Measurements from ENCODE around the gene SMARCD1. TPM values are rescaled to one million over a fixed set of nuclear protein-coding genes. Genes with fewer than 3 reads are reported as not detected.
"Not testable (repeated sequence)": the region's sequence is repeated elsewhere in the genome, so short reads cannot be mapped to it uniquely, and the experiment has no call there.

The SMARCD1 gene
- total and polyA plus RNA-seq, 4 donors, result 4.6 to 24.4 (median 15.3) TPM

GRCh38 chr12:50148011-50148410, 62.9 kb downstream of the SMARCD1 start:
- 95% methylated on average over 6 of the region's 6 CpGs for WGBS
- H3K4me1 ChIP-seq (ENCODE audit: control insufficient read depth in 4 of 4, insufficient read depth in 4 of 4, low read length in 3 of 4); H3K36me3 ChIP-seq (ENCODE audit: control insufficient read depth in 4 of 4, insufficient read depth in 3 of 4, low read depth in 1 of 4, low read length in 3 of 4); H3K9me3 ChIP-seq (ENCODE audit: control insufficient read depth in 4 of 4, low read length in 3 of 4); H3K27me3 ChIP-seq (ENCODE audit: control insufficient read depth in 4 of 4, insufficient read depth in 4 of 4, low read length in 3 of 4); H3K4me3 ChIP-seq (ENCODE audit: low read depth in 1 of 3, low read length in 3 of 3); H3K9ac ChIP-seq (ENCODE audit: low read depth in 1 of 2, low read length in 2 of 2); DNase-seq (ENCODE audit: low spot score); H3K27ac ChIP-seq (ENCODE audit: low read depth in 1 of 2, low read length in 2 of 2): not testable (repeated sequence)

DNA sequence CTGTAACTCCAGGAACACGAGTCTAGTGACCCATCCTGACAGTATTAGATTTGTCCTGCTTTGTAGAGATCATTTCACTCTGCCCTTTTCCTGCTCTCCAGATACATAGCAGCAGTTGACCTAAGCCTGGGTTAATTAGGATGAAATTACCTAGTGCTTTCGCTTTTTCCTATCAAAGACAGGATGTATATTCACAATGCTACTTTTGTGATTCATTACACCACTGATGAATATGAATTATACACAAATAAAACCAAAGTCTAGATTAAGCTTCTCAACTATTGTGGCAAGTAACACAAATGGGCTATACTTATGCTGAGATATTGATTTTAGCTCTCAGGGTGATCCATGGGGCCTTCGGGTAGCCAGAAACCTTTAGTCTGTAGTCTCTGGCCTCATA, 64.2 kb downstream of the SMARCD1 start:
- WGBS, result 75% methylated on average over 3 of the region's 3 CpGs
- Histone ChIP-seq H3K36me3 (ENCODE audit: control insufficient read depth in 4 of 4, insufficient read depth in 3 of 4, low read depth in 1 of 4, low read length in 3 of 4) (peaks cover 0 to 2% (median 0%) of the 10 kb centered on the region in 4 donors), H3K9me3 (ENCODE audit: control insufficient read depth in 4 of 4, low read length in 3 of 4) (no peaks in the 10 kb centered on the region), H3K27me3 (ENCODE audit: control insufficient read depth in 4 of 4, insufficient read depth in 4 of 4, low read length in 3 of 4) (no peaks in the 10 kb centered on the region), H3K4me1 (ENCODE audit: control insufficient read depth in 4 of 4, insufficient read depth in 4 of 4, low read length in 3 of 4) (no peaks in the 10 kb centered on the region), H3K4me3 (ENCODE audit: low read depth in 1 of 3, low read length in 3 of 3) (no peak overlapping the region), H3K9ac (ENCODE audit: low read depth in 1 of 2, low read length in 2 of 2) (no peak overlapping the region), H3K27ac (ENCODE audit: low read depth in 1 of 2, low read length in 2 of 2) (no peak overlapping the region)
- TF ChIP-seq GABPA (IDR thresholded peaks at IDR 0.05 in 1 of 2, conservative IDR thresholded peaks at IDR 0.05 in 1 of 2) (no peak), HNF4A (conservative IDR thresholded peaks at IDR 0.05) (no peak), MAX (IDR thresholded peaks at IDR 0.05) (no peak), RAD21 (IDR thresholded peaks at IDR 0.05) (no peak), SP1 (IDR thresholded peaks at IDR 0.05) (no peak), FOXA2 (IDR thresholded peaks at IDR 0.05) (no peak), RXRA (IDR thresholded peaks at IDR 0.05) (no peak), JUND (IDR thresholded peaks at IDR 0.05) (no peak), EGR1 (IDR thresholded peaks at IDR 0.05; ENCODE audit: low read depth in 2 of 2) (no peak), HNF4G (IDR thresholded peaks at IDR 0.05) (no peak), TAF1 (conservative IDR thresholded peaks at IDR 0.05) (no peak), YY1 (IDR thresholded peaks at IDR 0.05) (no peak)
- TF ChIP-seq, protein P1, sequence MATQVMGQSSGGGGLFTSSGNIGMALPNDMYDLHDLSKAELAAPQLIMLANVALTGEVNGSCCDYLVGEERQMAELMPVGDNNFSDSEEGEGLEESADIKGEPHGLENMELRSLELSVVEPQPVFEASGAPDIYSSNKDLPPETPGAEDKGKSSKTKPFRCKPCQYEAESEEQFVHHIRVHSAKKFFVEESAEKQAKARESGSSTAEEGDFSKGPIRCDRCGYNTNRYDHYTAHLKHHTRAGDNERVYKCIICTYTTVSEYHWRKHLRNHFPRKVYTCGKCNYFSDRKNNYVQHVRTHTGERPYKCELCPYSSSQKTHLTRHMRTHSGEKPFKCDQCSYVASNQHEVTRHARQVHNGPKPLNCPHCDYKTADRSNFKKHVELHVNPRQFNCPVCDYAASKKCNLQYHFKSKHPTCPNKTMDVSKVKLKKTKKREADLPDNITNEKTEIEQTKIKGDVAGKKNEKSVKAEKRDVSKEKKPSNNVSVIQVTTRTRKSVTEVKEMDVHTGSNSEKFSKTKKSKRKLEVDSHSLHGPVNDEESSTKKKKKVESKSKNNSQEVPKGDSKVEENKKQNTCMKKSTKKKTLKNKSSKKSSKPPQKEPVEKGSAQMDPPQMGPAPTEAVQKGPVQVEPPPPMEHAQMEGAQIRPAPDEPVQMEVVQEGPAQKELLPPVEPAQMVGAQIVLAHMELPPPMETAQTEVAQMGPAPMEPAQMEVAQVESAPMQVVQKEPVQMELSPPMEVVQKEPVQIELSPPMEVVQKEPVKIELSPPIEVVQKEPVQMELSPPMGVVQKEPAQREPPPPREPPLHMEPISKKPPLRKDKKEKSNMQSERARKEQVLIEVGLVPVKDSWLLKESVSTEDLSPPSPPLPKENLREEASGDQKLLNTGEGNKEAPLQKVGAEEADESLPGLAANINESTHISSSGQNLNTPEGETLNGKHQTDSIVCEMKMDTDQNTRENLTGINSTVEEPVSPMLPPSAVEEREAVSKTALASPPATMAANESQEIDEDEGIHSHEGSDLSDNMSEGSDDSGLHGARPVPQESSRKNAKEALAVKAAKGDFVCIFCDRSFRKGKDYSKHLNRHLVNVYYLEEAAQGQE (IDR thresholded peaks at IDR 0.05), result no peak
- DNase-seq (ENCODE audit: low spot score), result no peak

Other genes starting within 250 kb of the SMARCD1 start
- 1 to 10 TPM; 1.7 to 4.4 TPM for gene BCDIN3D, start 242.2 kb upstream of the SMARCD1 start, total RNA-seq
- 1 to 10 TPM; 2.0 to 2.2 TPM for gene BCDIN3D, start 242.2 kb upstream of the SMARCD1 start, polyA plus RNA-seq
- gene FAIM2, start 181.4 kb upstream of the SMARCD1 start, total RNA-seq, result under 1 TPM in 1 of 2 donors, not detected in 1; 0.23 TPM
- under 1 TPM in 1 of 2 donors, not detected in 1; 0.06 TPM for gene FAIM2, start 181.4 kb upstream of the SMARCD1 start, polyA plus RNA-seq
- gene AQP2, start 134.6 kb upstream of the SMARCD1 start, total RNA-seq, result not detected
- gene AQP2, start 134.6 kb upstream of the SMARCD1 start, polyA plus RNA-seq, result not detected
- not detected for gene AQP5, start 123.5 kb upstream of the SMARCD1 start, total RNA-seq
- not detected for gene AQP5, start 123.5 kb upstream of the SMARCD1 start, polyA plus RNA-seq
- not detected for gene AQP6, start 112.4 kb upstream of the SMARCD1 start, total RNA-seq
- gene AQP6, start 112.4 kb upstream of the SMARCD1 start, polyA plus RNA-seq, result under 1 TPM; 0.05 to 0.11 TPM
- gene RACGAP1, start 59.8 kb upstream of the SMARCD1 start, total RNA-seq, result 10 to 100 TPM in 1 of 2 donors, 1 to 10 TPM in 1; 2.4 to 38.3 TPM
- 1 to 10 TPM; 1.0 to 3.4 TPM for gene RACGAP1, start 59.8 kb upstream of the SMARCD1 start, polyA plus RNA-seq
- under 1 TPM; 0.05 to 0.08 TPM for gene ASIC1, start 27.7 kb upstream of the SMARCD1 start, total RNA-seq
- under 1 TPM in 1 of 2 donors, not detected in 1; 0.06 TPM for gene ASIC1, start 27.7 kb upstream of the SMARCD1 start, polyA plus RNA-seq
- gene GPD1, start 18.7 kb downstream of the SMARCD1 start, total RNA-seq, result 100 to 1,000 TPM in 1 of 2 donors, 10 to 100 TPM in 1; 12.0 to 323 TPM
- gene GPD1, start 18.7 kb downstream of the SMARCD1 start, polyA plus RNA-seq, result 100 to 1,000 TPM in 1 of 2 donors, 10 to 100 TPM in 1; 43.8 to 127 TPM
- 10 to 100 TPM; 26.7 to 29.6 TPM for gene COX14, start 26.9 kb downstream of the SMARCD1 start, total RNA-seq
- gene COX14, start 26.9 kb downstream of the SMARCD1 start, polyA plus RNA-seq, result 100 to 1,000 TPM in 1 of 2 donors, 10 to 100 TPM in 1; 77.4 to 172 TPM
- 10 to 100 TPM in 1 of 2 donors, 1 to 10 TPM in 1; 6.9 to 16.2 TPM for gene CERS5, start 82.0 kb downstream of the SMARCD1 start, total RNA-seq
- gene CERS5, start 82.0 kb downstream of the SMARCD1 start, polyA plus RNA-seq, result 1 to 10 TPM; 7.3 to 9.1 TPM
- 10 to 100 TPM; 13.0 to 17.5 TPM for gene LIMA1, start 198.2 kb downstream of the SMARCD1 start, total RNA-seq
- gene LIMA1, start 198.2 kb downstream of the SMARCD1 start, polyA plus RNA-seq, result 10 to 100 TPM in 1 of 2 donors, 1 to 10 TPM in 1; 8.1 to 14.0 TPM